Stimulated activated naive CD8-positive, alpha-beta T cell treated with anti-CD3 and anti-CD28 coated beads, Interleukin-15, Interleukin-2, amounts not matched to agents 100 U/mL and 50 U/mL, for 24 hours (primary cell): ENCODE data around the gene JAG2.
"Not testable (repeated sequence)": the region's sequence is repeated elsewhere in the genome, so short reads cannot be mapped to it uniquely, and the experiment has no call there.

Experiments
- ATAC-seq: fragments of 150-1000 bp; cut with Tn5 transposase; one replicate; pipeline ENCODE4 v1.10.0; 2021
- DNase-seq: peaks from one replicate; pipeline ENCODE4 v3.0.0; 2021

The JAG2 gene

GRCh38 chr14:105116451-105117256, 51.9 kb downstream of the JAG2 start:
- ATAC-seq, result no peak
- DNase-seq, result no peak

- ATAC-seq, DNase-seq: not testable (repeated sequence)
Measured at GRCh38 chr14:105109243-105109642, 59.3 kb downstream of the JAG2 start.

DNA sequence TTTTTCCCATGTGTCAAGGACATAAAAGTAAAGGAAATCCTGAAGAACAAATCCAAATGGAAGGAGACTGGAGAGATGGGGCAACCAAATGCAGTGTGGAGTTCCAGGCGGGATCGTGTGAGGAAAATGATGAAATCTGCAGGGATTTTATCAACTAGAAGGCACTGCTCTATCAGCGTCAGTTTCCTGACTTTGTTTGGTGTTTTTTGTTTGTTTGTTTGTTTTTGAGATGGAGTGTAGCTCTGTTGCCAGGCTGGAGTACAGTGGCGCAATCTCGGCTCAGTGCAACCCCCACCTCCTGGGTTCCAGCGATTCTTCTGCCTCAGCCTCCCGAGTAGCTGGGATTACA, 60.1 kb downstream of the JAG2 start:
- ATAC-seq (no peak), DNase-seq (no peak)

DNA sequence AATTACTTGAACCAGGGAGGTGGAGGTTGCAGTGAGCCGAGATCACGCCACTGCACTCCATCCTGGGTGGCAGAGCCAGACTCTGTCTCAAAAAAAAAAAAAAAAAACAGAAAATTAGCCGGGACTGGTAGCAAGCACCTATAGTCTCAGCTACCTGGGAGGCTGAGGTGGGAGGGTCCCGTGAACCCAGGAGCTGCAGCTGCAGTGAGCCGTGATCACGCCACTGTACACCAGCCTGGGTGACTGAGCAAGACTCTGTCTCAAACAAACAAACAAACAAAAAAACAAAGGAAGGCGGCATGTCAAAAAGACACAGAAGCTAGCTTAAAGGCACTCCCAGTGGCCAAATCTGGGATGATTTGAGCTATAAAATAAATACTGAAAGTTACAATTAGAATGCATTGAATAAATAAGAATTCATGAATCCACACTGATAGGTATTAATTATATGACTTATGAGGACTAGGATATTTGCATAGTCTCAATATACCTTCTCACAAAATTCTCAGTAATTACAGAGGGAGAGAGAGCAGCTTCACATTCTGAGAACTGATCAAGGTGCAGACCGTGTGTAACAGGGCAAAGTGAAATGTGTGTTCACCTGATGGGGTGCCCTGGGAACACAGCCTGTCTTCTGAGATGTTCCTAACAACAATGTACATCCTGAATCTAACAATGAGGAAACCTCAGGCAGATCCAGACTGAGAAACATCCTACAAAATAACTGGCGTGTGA, 60.6 kb downstream of the JAG2 start:
- DNase-seq (no peak), ATAC-seq (no peak)

DNA sequence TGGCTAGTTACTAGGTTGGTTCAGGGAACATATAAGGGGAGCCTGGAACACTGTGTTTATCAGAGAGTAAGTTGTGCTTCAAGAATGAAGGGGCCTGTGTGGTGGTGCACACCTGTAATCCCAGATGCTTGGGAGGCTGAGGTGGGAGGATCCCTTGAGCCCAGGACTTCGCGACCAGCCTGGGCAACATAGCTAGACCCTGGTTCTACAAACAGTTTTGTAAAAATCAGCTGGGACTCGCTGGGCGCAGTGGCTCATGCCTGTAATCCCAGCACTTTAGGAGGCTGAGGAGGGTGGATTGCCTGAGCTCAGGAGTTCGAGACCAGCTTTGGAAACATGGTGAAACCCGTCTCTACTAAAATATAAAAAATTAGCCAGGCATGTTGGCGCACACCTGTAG, 61.2 kb downstream of the JAG2 start:
- DNase-seq, result no peak
- ATAC-seq, result no peak

DNA sequence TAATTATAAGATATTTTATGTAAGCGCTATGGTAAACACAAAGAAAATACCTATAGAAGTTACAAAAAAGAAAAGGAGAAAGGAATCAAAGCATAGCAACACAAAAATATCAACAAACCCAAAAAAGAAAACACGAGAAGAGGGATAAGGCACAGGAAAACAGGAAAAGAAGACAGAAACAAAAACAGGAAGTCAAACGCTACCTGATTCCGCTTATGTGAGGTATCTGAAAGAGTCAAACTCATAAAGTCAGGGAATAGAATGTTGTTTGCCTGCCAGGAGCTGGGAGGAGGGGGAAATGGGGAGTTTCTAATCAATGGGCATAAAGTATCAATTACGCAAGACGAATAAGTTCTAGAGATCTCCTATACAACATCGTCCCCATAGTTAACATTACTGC, 63.4 kb downstream of the JAG2 start:
- DNase-seq, result no peak
- ATAC-seq, result no peak

DNA sequence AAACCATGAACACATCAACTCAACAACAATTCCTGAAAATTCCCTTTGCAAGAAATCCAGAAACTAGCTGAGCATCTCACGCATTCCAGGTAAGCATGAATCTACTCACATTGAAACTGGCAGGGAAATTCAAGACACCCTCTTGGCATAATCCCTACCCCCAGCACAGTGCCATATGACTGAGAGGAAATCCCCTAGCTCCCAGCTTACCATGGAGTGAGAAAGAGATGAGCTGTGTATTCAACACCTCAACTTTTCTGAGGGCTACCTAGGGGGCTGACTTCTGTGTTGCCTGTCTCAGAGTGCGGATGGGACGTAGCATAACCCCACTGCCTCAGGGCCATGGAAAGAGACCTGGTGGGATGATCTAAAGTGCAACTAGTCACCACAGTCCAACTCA, 65.7 kb downstream of the JAG2 start:
- ATAC-seq, result no peak
- DNase-seq, result no peak

DNA sequence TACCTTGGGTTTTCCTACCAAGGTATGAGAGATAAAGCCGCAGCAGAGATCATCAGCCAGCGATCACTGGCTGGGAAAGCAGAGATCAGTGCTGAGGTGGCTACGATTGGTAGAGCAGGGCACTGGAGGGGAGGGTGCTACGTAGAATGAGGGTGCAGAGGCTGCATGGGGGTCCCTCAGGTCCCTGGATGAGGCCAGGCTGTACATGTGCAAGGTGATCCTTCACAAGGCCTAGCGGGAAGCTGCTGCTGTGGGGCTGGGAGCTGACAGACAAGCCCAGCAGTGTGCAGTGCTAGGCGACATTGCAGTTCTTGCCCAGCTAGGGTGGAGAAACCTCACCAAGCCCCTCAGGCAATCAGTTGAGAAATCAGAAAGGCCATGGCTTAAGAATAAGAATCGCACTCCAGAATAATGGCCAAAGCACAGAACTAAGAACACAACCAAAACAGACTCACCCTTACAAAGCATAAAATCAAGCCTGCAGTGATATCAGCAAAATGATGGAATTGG, 66.2 kb downstream of the JAG2 start:
- no peak for DNase-seq
- no peak for ATAC-seq

- ATAC-seq (no peak), DNase-seq (no peak)
Measured at GRCh38 chr14:105100910-105101309, 67.7 kb downstream of the JAG2 start.

GRCh38 chr14:105099778-105100177, 68.8 kb downstream of the JAG2 start:
- ATAC-seq, result no peak
- no peak for DNase-seq

GRCh38 chr14:105098316-105098715, 70.3 kb downstream of the JAG2 start:
- DNase-seq, result no peak
- ATAC-seq, result no peak

DNA sequence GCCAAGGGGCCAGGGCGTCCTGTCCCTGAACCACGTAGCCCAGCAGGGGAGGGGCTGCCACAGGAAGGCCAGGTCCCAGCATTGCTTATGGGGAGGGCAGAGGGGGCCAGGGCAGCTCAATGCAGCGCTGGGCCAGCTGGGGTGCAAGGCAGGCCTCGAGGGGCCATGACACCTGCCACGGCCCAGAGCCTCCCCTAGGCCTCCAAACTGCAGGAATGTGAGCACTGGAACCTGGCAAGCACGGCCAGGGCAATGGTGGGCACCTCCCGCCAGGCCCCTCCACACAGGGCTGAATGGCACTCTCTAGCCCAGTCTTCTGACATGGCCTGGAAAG, 70.8 kb downstream of the JAG2 start:
- ATAC-seq (no peak), DNase-seq (no peak)

GRCh38 chr14:105096206-105096875, 72.2 kb downstream of the JAG2 start:
- ATAC-seq (no peak), DNase-seq (no peak)

- DNase-seq, result no peak
- ATAC-seq, result no peak
Measured at GRCh38 chr14:105095236-105095805, 73.3 kb downstream of the JAG2 start.

DNA sequence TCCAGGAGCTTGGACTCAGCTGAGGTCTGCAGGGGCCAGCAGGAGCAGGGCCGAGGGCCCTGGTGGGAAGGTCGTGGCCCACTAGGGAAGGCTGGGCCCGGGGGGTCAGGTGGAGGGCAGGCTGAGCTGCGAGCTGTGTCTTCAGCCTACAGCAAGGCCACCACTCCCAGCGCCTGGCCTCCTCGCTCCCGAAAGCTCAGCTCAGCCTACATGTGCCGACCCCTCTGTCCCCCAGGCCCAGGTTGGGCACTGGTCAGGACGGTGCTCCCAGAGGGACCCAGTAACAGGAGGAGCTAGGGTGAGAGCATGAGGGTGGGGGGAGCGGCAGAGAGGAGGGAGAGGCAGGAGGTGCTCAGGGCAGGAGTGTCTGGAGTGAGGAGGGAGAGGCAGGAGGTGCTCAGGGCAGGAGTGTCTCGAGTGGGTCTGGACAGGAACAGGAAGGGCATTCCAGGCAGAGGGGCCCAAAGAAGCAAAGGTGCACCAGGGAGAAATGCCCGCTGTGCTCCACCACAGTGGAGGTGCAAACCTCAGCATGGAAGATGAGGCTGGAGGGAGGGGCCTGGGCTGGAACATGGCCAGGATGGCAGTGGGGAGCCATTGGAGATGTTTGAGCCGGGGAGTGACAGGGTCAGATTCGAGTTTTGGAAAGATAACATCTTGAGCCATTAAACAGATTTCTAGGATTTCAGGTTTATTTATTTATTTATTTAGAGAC, 74.2 kb downstream of the JAG2 start:
- ATAC-seq (no peak), DNase-seq (no peak)

DNA sequence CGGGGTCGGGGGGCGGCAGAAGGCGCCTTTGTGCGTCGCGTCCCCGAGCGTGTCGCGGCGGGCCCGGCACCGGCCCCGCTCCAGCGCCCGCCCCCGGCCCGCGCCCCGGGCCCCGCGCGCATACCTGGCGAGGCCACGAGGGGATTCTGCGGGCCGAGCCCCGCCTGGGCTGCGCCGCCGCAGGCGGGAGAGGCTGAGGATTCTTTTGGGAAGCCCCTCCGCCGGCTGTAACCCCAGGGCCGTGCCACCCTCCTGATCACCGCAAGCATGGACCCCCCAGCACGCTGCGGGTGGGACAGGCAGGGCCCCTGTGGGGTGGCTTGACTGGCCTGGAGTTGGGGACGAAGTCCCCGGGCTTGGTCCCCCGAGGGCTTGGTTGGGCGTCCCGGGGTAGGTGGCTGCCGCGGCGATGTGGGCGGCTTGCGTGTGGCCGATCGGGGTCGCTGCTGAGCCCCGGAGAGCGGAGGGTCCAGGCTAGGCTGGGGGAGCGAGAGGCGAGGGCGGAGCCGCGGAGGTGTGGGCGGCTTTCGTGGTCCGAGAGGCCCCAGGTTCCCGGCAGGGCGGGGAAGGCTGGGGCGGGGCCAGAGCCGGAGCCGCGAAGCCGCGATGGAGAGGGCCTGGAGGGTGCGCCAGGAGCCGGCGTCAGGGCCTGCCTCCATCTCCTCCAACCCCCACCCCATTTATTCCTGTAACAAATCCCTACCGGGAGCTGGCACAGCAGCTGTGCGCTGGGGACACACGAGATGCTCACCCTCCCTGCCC, 75.0 kb downstream of the JAG2 start:
- DNase-seq, result peak; percentile 91
- ATAC-seq, result peak; percentile 79

DNA sequence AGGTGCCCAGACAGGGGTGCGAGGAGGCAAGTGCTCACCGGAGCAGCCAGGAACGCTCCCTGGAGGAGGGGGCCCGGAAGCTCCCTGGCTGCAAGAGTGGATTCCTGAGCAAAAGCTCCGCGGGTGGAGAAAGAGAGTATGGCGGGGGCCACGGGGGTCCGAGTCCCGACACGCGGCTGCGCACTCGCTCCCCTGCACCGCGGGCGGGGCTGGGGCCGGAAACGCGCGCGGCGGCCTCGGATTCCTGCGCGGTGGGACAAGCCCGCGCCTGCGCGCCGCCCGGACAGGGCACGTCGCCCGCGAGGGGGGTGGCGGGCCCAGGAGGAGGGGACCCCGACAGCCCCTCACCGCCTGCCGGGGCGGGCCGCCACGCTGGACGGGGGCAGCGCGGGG, 75.5 kb downstream of the JAG2 start:
- ATAC-seq, result peak; percentile 6
- DNase-seq, result peak; percentile 73

DNA sequence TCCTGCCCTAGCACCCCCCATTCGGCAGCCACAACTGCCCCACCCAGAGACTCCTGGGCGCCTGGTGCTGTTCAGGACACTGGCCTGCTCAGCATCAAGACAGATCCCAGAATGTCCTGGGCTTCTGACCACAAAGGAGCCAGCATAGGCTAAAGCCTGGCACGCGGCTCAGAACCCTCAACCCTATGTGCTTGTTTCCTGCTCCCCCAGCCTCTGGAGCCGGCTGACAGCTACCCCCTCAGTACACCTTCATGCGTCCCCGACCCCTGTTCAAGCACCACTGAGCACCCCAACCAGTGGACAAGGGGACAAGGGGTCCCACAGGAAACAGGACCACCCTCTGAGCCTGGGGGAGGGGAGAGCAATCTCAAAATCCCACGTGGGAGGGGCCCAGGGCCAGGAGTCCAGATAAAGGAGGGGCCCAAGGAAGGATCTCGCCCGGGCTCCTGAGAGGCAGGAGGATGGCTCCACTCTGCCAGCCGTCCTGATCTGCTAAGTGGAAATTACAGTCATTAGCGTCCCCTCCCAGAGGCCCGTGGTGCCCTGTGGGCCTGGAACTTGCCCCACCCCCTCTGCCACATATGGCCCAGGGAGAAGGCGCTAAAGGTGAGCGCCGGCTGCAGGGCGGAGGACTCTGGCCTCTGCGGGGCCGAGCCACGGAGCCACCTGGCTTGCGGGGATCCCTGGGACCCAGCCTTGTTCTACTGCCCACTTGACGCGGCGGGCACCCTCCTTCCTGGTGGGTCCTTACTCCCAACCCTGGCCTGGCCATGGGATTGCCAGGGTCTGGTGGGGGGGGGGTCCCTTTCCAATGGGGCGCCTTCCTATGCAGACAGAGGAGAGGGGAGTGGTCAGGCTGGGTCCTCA, 76.2 kb downstream of the JAG2 start:
- peak; percentile 19 for DNase-seq
- ATAC-seq, result no peak

- DNase-seq (no peak), ATAC-seq (no peak)
Measured at GRCh38 chr14:105091517-105092170, 76.9 kb downstream of the JAG2 start.

DNA sequence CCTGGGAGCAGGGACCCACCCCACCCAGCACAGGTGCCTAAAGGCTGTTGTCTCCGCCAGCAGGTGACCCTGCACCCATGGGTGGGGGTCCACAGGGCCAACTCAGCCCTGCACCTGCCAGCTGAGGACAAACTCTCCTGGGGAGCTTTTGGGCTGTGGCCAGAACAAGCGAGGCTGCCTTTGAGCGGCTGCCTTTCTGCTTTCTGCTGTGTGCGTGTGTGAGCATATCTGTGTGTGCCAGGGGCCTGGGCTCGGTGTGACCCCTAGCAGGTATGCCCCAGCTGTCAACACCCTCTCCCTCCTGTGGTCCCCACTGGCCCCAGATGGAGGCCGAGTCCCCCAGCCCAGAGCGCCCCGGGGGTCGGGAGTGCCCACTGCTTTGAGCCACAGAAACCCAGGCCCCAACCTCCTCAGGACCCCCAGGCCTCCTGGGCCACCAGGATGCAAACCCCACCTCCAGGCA, 77.5 kb downstream of the JAG2 start:
- DNase-seq, result no peak
- no peak for ATAC-seq
